Uterus (tissue), 4 donors: Measurements from ENCODE around the gene JAZF1. TPM values are rescaled to one million over a fixed set of nuclear protein-coding genes. Genes with fewer than 3 reads are reported as not detected.

Experiments used
- DNase-seq, 2 donors: peaks; one replicate each; pipeline ENCODE4 v3.0.0-alpha.2; 2019 to 2020
- H3K27ac ChIP-seq, 2 donors: fragments of 200-600 bp; sonication (generic); 1 replicate in 1 of 2; 2 replicates in 1 of 2; pipeline ENCODE4 v1.5.1; 2016 to 2018
- H3K27me3 ChIP-seq, 2 donors: fragments of 200-600 bp; sonication (generic); one replicate each; pipeline ENCODE4 v1.5.1; 2018 to 2019; ENCODE audit warnings: control low read depth in 1 of 2
- H3K36me3 ChIP-seq, 2 donors: fragments of 200-600 bp; sonication (generic); one replicate each; pipeline ENCODE4 v1.5.1; 2019; ENCODE audit warnings: control low read depth in 1 of 2
- H3K4me1 ChIP-seq, 2 donors: fragments of 200-600 bp; sonication (generic); one replicate each; pipeline ENCODE4 v1.5.1; 2018 to 2019; ENCODE audit warnings: control low read depth in 1 of 2
- H3K4me3 ChIP-seq, 2 donors: fragments of 200-600 bp; sonication (generic); 1 replicate in 1 of 2; 2 replicates in 1 of 2; pipeline ENCODE4 v1.5.1; 2018 to 2019; ENCODE audit warnings: mild to moderate bottlenecking in 1 of 2
- H3K9me3 ChIP-seq, 2 donors: fragments of 200-600 bp; sonication (generic); one replicate each; pipeline ENCODE4 v1.5.1; 2019; ENCODE audit warnings: control low read depth in 1 of 2
- POLR2A ChIP-seq, 2 donors: fragments of 450-650 bp; IDR thresholded peaks; one replicate each; pipeline ENCODE4 v1.6.1; 2016; ENCODE audit warnings: antibody characterized with exemption in 2 of 2, mild to moderate bottlenecking in 1 of 2, moderate library complexity in 1 of 2
- intact Hi-C: fragments of 100-400 bp; cut with DNase I; formaldehyde crosslinking; loops from one replicate; pipeline ENCODE4 v1.15.1; 2023; ENCODE audit warnings: low total_unique reads
- total RNA-seq, 4 donors: library from RNA; depleted of rRNA in 3 of 4; stranded (reverse); fragments of >200 nt in 3 of 4; gene quantifications; one replicate each; pipeline versions ENCODE4 v1.1.0 to v1.2.4, GENCODE V29; 2014 to 2023
- TF ChIP-seq, protein P1 (sequence below), 4 experiments: fragments of 200-600 bp in 2 of 4; fragments of 450-650 bp in 2 of 4; sonication (generic) in 2 of 4; IDR thresholded peaks; one replicate each; pipeline ENCODE4 v1.5.1; 2016 to 2019; ENCODE audit warnings: antibody characterized with exemption in 4 of 4, mild to moderate bottlenecking in 2 of 4, moderate library complexity in 1 of 4
- donor health status: DM: yes; HTN: yes; CAD: no.

The JAZF1 gene
- total RNA-seq, 4 donors from 2014 or later, result 27.6 to 58.5 (median 34.4) TPM

DNA sequence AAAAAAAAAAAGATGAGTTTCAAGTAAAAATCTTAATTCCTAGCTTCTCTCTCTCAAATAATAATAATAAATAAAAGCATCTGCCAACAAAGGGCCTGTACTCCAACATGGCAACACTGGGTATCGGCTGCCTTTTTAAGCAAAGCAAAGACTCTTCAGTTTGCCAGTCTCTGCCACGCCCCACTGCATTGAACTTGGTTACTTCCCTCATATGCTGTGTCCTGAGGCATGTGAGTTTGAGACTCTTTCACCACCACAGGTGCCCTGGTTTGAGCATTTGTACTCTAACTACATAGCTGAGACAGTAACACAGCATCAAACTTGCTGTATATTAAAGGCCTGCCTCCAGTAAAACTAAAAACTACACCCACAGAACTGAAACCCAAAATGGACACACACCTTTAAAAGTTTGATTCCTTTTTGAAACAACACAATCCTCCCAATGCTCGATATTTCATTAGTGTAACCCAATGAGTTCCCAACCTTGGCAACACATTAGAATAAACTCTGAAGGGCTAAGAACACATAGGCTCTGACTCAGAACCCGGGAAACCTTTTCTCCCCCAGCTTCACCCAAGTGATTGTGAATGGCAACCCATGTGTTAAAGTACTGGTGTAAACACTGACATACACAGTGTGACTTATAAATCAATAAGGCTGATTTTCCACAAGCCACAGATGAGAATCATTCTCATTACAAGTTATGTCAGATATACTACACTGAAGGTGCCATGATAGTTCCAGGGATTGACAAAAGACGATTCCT lies 12.0 kb downstream of the JAZF1 start:
- TF ChIP-seq, protein P1, sequence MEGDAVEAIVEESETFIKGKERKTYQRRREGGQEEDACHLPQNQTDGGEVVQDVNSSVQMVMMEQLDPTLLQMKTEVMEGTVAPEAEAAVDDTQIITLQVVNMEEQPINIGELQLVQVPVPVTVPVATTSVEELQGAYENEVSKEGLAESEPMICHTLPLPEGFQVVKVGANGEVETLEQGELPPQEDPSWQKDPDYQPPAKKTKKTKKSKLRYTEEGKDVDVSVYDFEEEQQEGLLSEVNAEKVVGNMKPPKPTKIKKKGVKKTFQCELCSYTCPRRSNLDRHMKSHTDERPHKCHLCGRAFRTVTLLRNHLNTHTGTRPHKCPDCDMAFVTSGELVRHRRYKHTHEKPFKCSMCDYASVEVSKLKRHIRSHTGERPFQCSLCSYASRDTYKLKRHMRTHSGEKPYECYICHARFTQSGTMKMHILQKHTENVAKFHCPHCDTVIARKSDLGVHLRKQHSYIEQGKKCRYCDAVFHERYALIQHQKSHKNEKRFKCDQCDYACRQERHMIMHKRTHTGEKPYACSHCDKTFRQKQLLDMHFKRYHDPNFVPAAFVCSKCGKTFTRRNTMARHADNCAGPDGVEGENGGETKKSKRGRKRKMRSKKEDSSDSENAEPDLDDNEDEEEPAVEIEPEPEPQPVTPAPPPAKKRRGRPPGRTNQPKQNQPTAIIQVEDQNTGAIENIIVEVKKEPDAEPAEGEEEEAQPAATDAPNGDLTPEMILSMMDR (IDR thresholded peaks at IDR 0.05), result no peak
- TF ChIP-seq POLR2A (IDR thresholded peaks at IDR 0.05), result no peak
- Histone ChIP-seq H3K27me3 (no peaks in the 10 kb centered on the region), H3K9me3 (no peaks in the 10 kb centered on the region), H3K4me1 (no peaks in the 10 kb centered on the region), H3K27ac (no peak overlapping the region), H3K4me3 (no peak overlapping the region), H3K36me3 (no peaks in the 10 kb centered on the region)
- intact Hi-C loops, result no loop called here
- no peak for DNase-seq

DNA sequence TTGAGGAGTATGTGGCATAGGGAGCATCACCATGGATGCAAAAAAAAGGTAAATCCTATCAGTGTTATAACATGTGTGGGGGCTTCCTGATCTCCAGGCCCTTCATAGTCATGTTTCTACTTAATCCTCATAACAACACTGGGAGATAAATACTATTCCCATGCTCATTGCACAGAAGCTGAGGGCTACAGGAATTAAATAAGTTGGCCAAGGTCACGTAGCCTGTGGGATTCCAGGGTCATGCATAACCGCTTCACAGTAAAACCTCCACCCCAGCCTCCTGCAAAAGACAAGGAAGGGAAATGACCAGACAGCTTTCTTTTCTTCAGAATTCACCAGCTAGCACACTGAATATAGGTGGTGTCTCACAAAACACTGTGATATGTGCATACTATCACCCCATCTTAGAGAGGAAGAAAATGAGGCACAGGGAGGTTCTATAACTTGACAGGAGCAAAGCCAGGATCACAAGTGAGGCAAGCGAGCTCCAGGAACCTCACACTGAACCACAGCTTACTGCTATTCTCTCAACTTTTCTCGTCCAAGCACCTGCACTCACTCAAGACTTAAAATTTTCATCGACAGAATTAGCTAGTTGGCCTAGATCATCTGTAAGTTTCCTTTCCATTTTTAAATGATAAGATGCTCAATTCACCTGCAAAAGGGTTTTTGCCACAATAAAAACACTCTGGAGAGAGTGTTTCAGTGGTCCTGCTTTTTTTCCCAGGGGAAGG lies 13.4 kb downstream of the JAZF1 start:
- no peak for TF ChIP-seq POLR2A (IDR thresholded peaks at IDR 0.05)
- TF ChIP-seq, protein P1 (IDR thresholded peaks at IDR 0.05), result no peak
- H3K9me3 ChIP-seq, result no peaks in the 10 kb centered on the region
- intact Hi-C loops, result no loop called here
- peak overlapping the region in 1 of 2 donors; percentile 59 for H3K27ac ChIP-seq
- no peak overlapping the region for H3K4me3 ChIP-seq
- no peak for DNase-seq
- H3K4me1 ChIP-seq, result no peaks in the 10 kb centered on the region
- H3K36me3 ChIP-seq, result no peaks in the 10 kb centered on the region
- H3K27me3 ChIP-seq, result no peaks in the 10 kb centered on the region

DNA sequence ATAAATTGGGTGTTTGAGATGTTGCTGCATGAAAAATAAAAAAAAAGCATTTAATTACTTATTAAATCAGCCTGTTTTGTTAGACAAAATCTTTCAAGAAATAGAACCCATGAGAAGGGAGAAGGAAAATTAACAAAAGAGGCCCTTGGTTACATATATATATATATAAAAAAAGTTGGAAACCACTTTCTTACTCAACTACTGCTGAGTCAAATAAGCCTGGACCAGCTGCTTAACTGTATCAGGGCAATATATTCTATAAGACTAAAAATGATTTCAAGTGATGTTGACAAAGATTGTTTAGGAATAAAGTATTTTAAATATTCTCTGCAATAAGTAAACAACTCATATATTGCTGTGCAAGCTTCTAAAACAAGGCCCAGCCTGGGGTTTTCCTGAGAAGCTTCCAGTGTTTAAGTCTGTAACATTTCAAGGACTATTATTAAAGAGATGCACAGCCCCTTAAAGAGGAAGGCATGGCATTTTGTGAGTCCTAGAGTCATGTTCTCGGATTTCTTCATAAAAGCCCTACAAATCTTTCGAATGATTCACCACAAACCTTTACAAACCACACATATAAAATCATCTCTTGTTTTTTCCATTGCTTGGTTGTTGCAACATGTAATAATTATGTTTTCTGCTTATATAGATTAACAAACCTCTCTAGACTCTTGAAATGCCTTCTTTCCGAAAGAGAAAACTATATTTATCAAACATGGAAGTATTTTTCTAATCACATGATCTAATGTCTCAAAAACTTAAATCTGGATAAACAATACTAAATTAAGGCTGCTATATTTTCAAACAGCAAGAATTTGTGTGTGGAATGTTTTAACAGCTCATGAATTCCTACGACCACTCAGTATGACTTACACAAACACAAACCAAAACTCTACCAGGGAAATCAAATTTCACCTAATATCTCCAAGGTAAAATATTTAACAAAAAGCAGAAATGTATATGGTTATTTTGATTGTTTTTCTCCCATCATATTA lies 14.3 kb downstream of the JAZF1 start:
- Histone ChIP-seq H3K9me3 (no peaks in the 10 kb centered on the region), H3K27me3 (no peaks in the 10 kb centered on the region), H3K4me3 (no peak overlapping the region), H3K4me1 (no peaks in the 10 kb centered on the region), H3K27ac (peak overlapping the region in 1 of 2 donors; percentile 59), H3K36me3 (no peaks in the 10 kb centered on the region)
- intact Hi-C loops, result no loop called here
- TF ChIP-seq, protein P1 (IDR thresholded peaks at IDR 0.05), result no peak
- no peak for TF ChIP-seq POLR2A (IDR thresholded peaks at IDR 0.05)
- no peak for DNase-seq

DNA sequence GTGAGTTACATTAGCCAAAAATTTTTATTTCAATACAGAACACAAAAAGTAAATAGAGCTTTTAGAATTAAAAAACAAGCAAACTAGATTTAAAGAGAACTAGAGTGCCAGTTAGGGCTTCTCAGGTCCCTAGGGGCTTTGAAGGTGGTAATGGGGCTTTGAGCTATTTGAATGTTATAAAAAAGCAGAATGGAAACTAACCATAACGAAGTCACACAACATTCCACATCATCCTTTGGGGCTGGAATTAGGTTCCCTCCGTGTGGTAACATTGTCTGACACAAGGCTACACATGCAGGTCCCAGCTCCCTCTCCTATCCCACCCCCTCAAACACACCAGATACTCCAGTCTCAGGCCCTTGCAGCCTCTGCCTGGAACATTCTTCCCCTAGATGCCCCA lies 15.3 kb downstream of the JAZF1 start:
- Histone ChIP-seq H3K4me1 (no peaks in the 10 kb centered on the region), H3K27me3 (no peaks in the 10 kb centered on the region), H3K27ac (peak overlapping the region in 1 of 2 donors; percentile 59), H3K36me3 (no peaks in the 10 kb centered on the region), H3K9me3 (no peaks in the 10 kb centered on the region), H3K4me3 (no peak overlapping the region)
- DNase-seq, result no peak
- intact Hi-C loops, result no loop called here
- no peak for TF ChIP-seq POLR2A (IDR thresholded peaks at IDR 0.05)
- TF ChIP-seq, protein P1 (IDR thresholded peaks at IDR 0.05), result no peak
